ENCODE results near the gene ISLR. TPM values are rescaled to one million over a fixed set of nuclear protein-coding genes. Genes with fewer than 3 reads are reported as not detected.

Gene ISLR
- total and polyA plus RNA-seq, 2 of the 8 experiments (the other 6 are each of a cell fraction or from before 2014, with no cell fraction given), result 0.29 to 0.35 TPM

GRCh38 chr15:74157868-74158827, 15.4 kb upstream of the ISLR start:
- Histone ChIP-seq H2AK5ac (ENCODE audit: low read depth, low read length) (no peak overlapping the region), H3K18ac (ENCODE audit: extremely low read depth, low read length) (no peak overlapping the region)
- WGBS, 2 experiments (ENCODE audit: extremely low coverage in 1 of 2, insufficient coverage in 1 of 2, insufficient read length in 1 of 2, insufficient replicate concordance in 2 of 2, low coverage in 1 of 2, low lambda C conversion rate in 2 of 2, missing lambda C conversion rate in 1 of 2), result 87% methylated on average over 9 of the region's 9 CpGs; no CpG with 5 or more reads in 1 of the 2 experiments
- TF ChIP-seq POLR2A (IDR thresholded peaks at IDR 0.05; ENCODE audit: control extremely low read depth in 1 of 2, low read depth in 2 of 2, low read length in 2 of 2), result no peak

More at GRCh38 chr15:74157868-74158827, 15.4 kb upstream of the ISLR start:
- H3K27me3 ChIP-seq (replicated peaks in 1 of 4; ENCODE audit: control insufficient read depth in 3 of 4, extremely low read depth in 1 of 4, insufficient read depth in 3 of 4, low read length in 3 of 4), result no peaks in the 10 kb centered on the region; a peak in 1 of 7 replicates
- no peak overlapping the region for H3K4me3 ChIP-seq (ENCODE audit: extremely low read depth in 1 of 4, insufficient read depth in 2 of 4, low read depth in 3 of 4, low read length in 4 of 4)
- H3K79me2 ChIP-seq (ENCODE audit: control insufficient read depth in 1 of 2, insufficient read depth in 2 of 2, low read length in 2 of 2), result no peaks in the 10 kb centered on the region
- no peak overlapping the region for H3K56ac ChIP-seq (replicated peaks; ENCODE audit: insufficient read length, low read depth, low read length)
- no peak overlapping the region for H4K5ac ChIP-seq (ENCODE audit: insufficient read length, low read depth, low read length)
- no peak overlapping the region for H3K4me2 ChIP-seq (ENCODE audit: insufficient read depth in 1 of 2, low read depth in 2 of 2, low read length in 2 of 2)
- H4K91ac ChIP-seq (replicated peaks; ENCODE audit: insufficient read length, low read length), result no peak overlapping the region
- no peak overlapping the region for H2BK5ac ChIP-seq (ENCODE audit: low read depth, low read length)
- no peak overlapping the region for H3K14ac ChIP-seq (ENCODE audit: insufficient read length)
- no peak overlapping the region for H3K23ac ChIP-seq (ENCODE audit: insufficient read length)
- FAIRE-seq (no peak), DNase-seq (ENCODE audit: low read depth in 1 of 2, low spot score in 2 of 2) (no peak)
- no peak overlapping the region for H2BK20ac ChIP-seq (ENCODE audit: low read length)
- CTCF ChIA-PET (ENCODE audit: partially characterized antibody), result interaction anchor here (4.5 kb wide), 1 partner anchor 15 kb away, joined by 24 read pairs; no protein-coding TSS in a partner anchor
- no peak overlapping the region for H3K27ac ChIP-seq (ENCODE audit: low read depth, low read length)
- no peak overlapping the region for H2BK15ac ChIP-seq (ENCODE audit: low read length)
- peaks cover 0 to 2% (median 0%) of the 10 kb centered on the region in 4 experiments; a peak in 1 of 7 replicates for H3K4me1 ChIP-seq (replicated peaks in 1 of 4; ENCODE audit: control insufficient read depth in 3 of 4, insufficient read depth in 4 of 4, low read length in 3 of 4)
- POLR2A ChIA-PET (ENCODE audit: partially characterized antibody), result no interaction called here
- H2BK120ac ChIP-seq (replicated peaks; ENCODE audit: low read depth, low read length), result no peak overlapping the region
- H3K79me1 ChIP-seq (ENCODE audit: low read depth, low read length), result no peaks in the 10 kb centered on the region
- H3K23me2 ChIP-seq (ENCODE audit: low read depth, low read length), result no peaks in the 10 kb centered on the region
- no peaks in the 10 kb centered on the region for H3K9me3 ChIP-seq (ENCODE audit: insufficient read depth in 2 of 2, low read depth in 1 of 2, low read length in 1 of 2)
- H4K8ac ChIP-seq (ENCODE audit: extremely low read depth, insufficient read depth, low read length), result no peak overlapping the region
- H2BK12ac ChIP-seq (ENCODE audit: low read depth, low read length), result no peak overlapping the region
- no peak overlapping the region for H2AFZ ChIP-seq (ENCODE audit: low read length)
- H3K4ac ChIP-seq (replicated peaks; ENCODE audit: insufficient read length, low read depth, low read length), result no peak overlapping the region
- no peak overlapping the region for H3K9ac ChIP-seq (replicated peaks in 1 of 4; ENCODE audit: extremely low read depth in 1 of 4, low read depth in 3 of 4, low read length in 3 of 4)
- no peaks in the 10 kb centered on the region for H4K20me1 ChIP-seq (replicated peaks in 1 of 2; ENCODE audit: control insufficient read depth in 1 of 2, insufficient read depth in 2 of 2, low read length in 2 of 2)
- no peaks in the 10 kb centered on the region for H3K36me3 ChIP-seq (ENCODE audit: control insufficient read depth in 2 of 4, insufficient read depth in 4 of 4, low read length in 3 of 4)

All from H1 (cell line).